EH (cell line): ENCODE data around the gene MLXIP.

Experiments used
- DNase-seq: peaks from one replicate; pipeline ENCODE4 v3.0.0-alpha.2; 2015; ENCODE audit warnings: low read depth

The MLXIP gene

DNA sequence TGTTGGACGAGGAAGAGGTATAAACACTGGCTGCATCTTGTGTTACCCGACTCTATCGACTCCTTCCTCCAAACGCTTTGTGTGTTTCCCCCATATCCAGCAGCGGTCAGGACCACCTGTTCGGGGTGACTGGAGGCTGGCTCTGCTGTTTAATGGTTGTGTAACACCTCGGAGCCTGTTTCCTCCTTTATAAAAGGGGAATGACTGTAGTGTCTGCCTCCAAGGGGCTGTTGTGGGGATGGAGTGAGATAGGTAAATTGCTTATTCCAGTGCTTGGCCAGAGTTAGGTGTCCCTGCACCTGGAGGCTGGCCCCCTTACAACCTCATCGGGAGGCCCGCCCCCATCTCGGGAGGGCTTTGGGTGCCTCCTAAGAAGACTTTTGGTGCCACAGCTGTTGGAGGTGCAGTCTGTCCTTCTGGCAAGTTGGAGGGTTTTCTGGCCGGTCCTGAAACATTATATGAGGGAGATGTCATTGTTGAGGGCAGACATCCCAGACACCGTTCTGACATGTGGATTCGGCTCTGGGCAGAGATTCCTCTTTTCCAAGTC, 1.1 kb downstream of the MLXIP start:
- DNase-seq = peak; percentile 38

DNA sequence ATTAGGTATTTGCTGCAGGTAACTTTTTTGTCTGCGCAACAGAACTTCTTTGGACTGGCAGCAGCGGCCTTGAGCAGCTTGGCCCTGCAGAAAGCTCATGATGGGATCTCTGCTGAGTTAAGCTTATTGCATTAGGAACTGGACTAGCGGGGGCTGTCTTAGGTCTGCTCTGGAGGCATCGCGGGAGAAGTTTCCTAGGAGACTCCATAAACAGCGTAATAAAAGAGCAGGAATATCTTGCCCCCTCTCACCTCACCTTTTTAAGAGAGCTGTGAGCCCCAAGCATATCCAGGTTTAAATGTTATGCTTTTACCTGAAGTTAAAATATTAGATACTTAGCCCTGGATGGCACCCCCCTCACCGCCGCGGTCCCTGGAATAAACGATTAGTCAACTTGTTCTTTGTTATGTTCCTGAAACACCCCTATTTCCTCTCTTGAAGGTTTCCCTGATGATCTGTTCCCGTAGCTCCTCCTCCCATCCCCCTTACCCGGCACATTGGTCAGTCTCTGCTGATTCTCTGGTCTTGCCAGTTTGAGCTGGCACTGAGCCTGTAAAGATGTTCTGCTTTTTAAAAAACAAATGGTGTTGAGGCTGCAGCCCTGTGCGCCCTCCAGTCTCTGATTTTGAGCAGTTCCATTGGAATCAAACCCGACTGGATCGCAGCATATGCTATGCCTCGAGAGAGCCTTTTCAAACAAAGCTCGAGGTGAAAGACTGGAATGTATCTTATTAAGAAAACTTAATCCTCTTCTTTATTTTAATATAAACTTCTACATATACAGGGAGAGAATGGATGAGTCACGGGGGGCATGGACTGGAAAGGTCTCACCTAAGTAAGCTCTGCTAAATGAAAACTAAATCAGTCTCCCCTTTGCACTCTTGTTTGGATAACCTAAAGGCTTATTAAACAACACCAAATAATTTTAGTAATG, 1.9 kb downstream of the MLXIP start:
- DNase-seq = peak; percentile 86

DNA sequence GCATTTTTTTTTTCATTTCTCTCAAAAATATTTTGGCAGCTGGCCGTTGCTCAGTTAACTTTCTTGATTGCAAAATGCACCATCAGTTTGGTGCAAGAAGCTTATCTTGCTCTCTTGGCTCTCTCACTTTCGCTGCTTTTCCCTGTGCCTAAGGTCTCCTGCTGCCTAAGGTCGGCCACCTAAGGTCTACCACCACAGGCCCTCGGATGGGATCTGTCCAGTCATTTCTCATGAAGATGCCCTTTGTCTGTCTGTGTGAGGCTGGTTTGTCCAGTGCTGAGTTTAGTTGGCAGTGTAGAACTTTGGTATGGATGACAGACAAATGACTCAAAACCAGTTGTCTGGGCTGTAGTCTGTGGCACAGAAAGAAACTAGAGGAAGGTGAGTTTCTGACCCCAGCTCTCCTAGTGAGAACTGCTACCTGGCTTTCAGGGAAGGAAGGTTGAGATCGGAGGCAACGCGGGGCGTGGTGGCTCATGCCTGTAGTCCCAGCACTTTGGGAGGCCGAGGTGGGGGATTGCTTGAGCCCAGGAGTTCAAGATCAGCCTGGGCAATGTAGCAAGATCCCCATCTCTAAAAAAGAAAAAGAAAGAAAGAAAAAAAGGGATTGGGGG, 2.6 kb downstream of the MLXIP start:
- peak; percentile 67 for DNase-seq

DNA sequence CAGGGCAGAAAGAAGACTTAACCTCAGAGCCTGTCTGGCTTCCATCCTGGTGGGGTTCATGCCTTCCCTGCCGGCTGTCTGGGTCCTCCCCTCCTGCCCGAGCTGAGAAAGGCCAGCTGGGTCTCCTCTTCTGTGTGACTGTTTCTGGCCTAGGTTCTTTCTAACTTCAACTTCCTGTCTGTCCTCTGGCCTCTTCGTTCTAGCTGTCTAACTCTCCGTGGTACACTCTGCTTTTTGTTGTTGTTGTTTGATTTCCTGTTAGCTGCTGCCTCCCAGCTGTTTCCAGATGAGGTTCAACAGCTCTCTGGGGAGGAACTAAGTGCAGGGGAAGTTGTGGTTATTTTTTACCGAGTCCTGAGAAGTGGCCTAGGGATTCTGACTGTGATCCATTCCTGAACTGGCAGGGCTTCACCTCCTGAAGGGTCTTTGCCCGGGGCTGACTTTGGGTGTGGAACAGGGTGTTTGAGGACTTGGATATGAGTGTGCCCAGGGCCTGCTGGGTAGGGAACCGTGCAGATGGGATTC, 3.2 kb downstream of the MLXIP start:
- peak; percentile 70 for DNase-seq

DNA sequence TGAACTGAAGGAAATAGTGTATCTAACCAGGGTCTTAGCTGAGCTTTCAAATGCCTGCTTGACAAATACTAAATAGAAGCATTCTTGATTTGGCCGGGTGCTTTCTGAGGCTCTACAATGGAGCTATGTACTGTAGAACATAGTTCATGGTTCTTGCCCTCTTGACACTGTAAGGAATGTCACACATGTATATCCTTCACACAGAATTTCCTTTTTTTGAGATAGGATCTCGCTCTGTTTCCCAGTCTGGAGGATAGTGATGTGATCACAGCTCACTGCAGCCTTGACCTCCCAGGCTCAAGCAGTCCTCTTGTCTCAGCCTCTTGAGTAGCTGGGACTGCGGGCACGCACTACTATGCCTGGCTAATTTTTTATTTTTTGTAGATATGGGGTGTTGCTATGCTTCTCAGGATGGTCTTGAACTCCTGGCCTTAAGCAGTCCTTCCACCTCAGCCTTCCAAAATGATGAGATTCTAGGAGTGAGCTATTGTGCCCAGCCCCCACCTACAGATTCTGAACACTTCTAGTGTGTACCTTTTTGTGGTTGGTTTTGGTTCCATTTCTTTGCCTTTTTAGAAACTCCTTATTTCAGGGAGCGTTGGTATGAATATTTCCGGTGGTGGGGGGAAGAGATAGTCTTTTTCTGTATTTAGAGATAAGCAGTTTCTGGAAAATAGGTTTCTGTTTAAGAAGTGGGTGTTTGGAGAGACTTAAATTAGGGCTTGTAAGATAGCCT, 4.2 kb downstream of the MLXIP start:
- no peak for DNase-seq

DNA sequence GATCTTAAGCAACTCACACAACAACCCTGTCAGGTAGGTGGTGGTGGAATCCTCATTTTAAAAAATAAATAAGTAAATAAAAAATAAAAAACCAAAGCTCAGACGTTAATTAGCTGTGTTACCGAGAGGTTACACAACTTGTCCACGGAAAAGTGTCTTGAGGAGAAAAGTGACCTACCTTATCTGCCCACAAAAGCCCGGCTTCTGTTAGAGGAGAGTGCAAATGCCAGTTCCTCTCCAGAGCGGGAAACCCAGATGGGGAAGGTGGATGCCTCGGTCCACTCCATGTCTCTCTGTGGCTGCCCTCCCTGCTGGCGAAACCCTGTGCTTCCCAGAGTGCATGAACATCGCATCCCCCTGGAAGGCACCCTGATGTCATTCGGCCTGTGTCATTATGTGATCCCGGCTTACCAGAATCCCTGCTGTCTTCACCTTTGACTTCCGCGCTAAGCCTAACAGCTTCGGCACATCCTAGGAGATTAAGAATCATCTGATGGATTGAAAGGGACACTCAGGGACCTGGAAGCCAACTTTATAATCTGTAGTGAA, 6.4 kb downstream of the MLXIP start:
- DNase-seq = no peak

DNA sequence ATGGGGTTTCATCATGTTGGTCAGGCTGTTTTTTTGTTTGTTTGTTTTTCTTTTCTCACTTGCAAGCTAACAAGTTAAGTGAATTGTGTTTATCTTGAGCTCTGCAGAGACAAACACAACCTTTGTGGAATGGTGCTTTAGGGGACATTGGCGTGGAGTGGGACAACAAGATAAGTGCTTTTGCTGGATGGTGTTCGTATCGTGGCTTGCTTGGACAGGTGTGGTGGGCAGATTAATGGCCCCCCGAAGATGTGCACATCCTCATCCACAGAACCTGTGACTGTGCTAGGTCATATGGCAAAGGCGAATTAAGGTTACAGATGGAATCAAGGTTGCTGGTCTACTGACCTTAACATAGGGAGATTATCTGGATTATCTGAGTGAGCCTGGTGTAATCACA, 7.0 kb downstream of the MLXIP start:
- DNase-seq = no peak

DNA sequence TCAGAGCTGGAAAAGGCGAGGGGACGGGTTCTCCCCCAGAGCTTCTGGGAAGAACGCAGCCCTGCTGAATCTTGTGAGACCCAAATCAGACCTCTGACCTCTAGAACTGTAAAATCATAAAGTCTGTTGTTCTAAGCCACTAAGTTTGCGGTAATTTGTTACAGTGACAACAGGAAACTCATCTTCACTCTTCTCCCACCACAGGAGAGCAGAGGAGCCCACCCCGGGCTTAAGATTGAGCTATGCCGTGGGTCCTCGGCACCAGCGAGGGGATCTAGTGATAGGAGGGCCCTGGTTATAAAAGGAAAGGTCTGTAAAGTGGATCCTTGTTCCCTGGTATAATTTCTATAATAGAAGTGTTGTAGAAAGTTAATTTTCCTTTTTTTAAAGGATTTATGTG, 7.6 kb downstream of the MLXIP start:
- DNase-seq = no peak

DNA sequence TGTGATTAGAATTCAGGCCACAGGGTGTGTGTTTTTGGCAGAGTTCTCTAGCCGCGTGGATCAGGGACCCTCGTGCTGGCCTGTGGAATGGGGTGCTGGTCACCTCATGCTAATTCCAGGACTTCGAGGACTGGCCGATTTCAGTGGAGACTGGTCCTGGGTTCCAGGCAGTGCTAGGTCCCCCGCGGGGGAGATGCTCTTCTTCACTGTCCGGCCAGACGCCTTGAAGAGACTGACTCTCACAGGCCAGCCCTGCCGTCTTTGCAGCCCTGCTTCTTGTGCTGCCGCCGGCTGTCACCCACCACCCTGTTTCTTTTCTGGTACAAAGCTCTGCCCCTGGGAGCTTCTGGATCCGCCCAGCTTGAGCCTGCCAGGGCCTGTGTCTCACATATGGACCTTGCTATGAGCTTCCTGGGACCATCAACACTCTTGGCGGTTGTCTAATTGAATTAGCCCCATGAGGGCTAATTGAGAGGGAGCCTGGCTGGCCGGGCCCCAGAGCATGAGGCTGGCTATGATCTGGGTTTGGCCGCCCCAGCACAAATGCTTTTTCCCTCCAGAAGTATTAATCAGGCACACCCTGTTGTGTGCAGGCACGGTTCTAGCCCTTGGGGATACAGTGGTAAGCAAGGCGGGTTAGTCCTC, 8.2 kb downstream of the MLXIP start:
- DNase-seq = no peak

DNA sequence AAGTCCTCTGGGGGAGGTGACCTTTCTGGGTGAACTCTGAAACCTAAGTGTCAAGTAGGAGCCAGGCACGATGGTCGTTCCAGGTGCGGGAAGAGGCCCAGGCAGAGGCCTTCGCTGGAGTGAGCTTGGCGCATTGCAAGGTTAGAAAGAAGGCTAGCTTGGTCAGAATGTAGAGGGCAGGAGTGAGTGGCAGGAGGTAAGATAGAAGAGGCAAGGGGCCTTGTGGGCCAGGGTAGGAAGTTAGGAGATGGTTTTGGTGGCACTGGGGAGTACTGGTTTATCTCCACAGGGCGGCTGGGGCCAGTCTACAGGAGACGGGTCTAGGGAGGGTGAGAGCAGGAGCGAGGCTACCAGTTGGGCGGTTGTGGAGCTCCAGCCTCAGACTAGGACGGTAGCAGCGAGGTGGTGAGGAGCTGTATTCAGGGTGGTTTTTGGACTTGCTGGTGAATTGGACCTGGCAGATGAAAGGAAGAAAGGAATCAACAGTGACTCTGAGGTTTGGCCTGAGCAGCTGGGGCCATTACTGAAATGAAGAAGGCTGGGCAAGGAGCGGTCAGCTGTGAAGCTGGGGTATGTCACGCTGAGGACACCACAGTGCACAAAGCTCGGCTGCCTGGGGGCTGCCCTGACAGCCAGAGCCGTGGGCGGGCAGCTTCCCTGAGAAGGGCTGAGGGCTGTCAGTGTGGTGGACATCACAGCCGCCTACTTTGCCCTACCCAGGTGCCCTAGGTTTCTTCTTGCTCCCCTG, 9.0 kb downstream of the MLXIP start:
- no peak for DNase-seq

DNA sequence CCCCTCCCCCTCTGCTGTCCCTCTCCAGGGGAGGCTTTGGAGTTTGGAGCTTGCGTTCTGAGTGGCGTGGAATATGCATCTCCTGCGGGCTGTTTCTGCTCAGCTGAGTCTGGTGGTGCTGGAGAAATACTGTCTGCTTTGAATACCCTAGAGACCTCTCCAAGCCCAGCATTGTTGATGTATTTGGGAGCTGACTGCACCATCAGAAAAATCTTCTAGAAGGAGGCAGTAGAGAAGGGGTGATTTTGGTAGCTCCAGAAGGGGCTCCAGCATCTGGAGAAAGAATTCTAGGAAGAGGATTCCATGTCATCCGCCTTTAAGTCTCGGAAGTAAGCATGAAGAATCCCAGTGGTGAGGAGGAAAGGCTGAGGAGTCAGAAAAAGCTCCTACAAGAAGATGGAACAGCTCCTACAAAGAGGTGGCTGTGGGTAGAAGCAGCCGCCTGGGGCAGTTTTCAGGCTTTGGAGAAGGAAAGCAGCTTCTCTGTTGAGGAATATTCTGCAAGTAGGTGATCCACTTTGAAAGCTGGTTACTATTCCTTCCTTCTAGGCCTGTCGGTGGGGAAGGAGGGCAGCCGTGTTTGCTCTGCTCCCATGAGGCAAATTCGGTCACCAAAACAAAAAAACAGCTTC, 9.7 kb downstream of the MLXIP start:
- no peak for DNase-seq

DNA sequence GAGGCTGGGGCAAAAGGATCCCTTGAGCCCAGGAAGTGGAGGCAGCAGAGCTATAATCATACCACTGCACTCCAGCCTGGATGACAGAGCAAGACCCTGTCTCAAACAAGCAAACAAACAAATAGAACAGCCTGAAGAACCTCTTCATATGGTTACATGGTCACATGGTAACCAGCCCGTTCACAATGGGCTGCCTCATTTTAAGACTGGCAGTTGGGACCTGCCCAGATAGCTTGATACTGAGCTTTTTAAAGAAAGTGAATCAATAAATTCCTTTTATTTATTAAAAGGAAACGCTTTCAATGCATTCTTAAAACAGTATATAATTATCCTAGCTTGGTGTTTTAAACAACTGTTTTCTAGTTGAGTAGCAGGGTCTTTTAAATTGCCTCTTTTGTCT, 10.5 kb downstream of the MLXIP start:
- no peak for DNase-seq

DNA sequence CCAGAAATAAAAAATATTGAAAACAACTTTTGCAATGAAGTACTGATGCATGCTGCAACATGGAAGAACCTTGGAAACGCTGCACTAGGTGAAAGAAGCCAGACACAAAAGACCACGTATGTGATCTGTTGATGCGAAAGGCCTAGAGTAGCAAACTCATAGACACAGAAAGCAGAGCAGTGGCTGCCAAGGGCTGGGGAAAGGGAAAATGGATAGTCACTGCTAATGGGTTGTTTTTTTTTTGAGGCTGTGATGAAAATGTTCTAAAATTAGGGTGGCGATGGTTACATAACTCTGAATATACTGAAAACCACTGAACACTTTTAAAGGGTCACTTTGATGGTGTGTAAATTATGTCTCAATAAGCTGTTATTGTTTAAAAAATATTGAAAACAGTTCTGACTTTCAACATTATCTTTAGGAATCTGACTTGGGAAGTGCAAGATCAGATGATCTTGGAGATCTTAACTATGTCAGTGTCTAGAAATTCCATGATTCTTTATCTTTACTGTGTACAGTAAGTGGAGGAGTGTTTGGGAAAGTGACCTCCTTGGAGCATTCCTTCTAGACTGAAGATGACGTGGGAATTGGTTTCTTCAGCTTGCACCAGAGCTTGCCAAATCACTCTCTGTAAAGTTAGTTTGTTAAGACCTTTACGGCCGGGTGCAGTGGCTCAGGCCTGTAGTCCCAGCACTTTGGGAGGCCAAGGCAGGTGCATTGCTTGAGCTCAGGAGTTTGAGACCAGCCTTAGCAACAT, 12.4 kb downstream of the MLXIP start:
- peak; percentile 97 for DNase-seq

DNA sequence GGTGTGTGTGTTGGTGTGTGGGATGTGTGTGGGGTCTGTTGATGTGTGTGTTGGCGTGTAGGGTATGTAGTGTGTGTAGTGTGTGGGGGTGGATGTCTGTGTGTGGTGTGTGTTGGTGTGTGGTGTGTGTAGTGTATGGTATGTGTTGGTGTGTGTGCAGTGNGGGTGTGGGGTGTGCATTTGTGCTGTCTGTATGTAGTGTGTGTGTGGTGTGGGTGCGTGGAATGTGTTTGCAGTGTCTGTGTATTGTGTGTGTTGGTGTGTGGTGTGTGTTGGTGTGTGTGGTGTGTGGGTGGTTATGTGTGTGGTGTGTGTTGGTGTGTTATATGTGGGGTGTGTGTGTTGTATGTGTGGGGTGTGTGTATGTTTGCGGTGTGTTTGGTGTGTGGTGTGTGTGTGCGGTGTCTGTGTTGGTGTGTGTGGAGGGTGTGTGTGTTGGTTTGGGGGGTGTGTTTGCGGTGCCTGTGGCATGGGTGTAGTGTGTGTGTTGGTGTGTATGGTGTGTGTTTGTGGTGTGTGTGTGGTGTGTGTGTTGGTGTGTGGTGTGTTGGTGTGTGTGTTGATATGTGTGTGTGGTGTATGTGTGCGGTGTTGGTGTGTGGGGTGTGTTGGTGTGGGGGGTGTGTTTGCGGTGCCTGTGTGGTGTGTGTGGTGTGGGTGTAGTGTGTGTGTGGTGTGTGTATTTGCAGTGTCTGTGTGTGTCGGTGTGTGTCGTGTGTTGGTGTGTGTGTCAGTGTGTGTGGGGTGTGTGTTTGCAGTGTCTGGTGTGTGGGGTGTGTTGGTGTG, 14.7 kb downstream of the MLXIP start:
- no peak for DNase-seq

DNA sequence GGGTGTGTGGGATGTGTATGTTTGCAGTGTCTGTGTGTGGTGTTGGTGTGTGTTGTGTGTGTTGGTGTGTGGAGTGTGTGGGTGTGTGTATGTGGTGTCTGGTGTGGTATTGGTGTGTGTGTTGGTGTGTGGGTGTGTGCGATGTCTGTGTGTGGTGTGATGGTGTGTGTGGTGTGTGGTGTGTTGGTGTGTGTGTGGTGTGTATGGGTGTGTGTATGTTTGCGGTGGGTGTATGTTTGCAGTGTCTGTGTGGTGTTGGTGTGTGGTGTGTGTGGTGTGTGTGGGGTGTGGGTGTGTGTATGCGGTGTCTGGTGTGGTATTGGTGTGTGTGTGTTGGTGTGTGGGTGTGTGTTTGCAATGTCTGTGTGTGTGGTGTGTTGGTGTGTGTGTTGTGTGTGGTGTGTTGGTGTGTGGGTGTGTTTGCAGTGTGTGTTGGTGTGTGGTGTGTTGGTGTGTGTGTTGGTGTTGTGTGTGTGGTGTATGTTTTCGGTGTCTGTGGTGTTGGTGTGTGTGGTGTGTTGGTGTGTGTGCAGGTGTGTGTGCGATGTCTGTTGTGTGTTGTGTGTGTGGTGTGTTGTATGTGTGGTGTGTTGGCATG, 15.7 kb downstream of the MLXIP start:
- DNase-seq = no peak

DNA sequence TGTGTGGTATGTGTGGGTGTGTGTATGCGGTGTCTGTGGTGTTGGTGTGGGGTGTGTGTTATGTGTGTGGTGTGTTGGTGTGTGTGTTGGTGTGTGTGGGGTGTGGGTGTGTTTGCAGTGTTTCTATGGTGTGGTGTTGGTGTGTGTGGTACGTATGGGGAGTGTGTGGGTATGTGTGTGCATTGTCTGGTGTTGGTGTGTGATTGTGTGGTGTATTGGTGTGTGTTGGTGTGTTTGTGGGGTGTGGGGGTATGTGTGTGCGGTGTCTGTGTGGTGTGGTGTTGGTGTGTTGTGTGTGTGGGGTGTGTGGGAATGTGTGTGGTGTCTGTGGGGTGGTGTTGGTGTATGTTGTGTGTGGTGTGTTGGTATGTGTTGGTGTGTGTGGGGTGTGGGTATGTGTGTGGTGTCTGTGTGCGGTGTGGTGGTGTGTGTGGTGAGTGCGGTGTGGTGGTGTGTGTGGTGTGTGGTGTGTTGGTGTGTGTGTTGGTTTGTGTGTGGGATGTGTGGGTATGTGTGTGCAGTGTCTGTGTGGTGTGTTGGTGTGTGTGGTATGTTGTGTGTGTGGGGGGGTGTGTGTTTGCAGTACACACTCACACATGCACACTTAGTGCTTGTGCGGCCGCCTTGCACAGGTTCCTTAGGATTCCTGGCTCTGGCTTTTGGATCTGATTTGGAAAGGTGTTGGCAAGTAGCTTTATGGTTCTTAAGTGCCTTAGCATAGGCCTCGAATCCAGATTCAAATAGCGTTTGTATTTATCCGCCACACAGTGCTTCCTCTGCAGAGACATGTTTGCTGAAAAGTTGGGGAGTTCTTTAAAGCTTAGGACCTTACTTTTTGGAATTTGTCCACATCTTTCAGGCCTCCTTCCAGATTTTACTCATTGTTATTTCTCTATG, 16.4 kb downstream of the MLXIP start:
- DNase-seq = no peak

DNA sequence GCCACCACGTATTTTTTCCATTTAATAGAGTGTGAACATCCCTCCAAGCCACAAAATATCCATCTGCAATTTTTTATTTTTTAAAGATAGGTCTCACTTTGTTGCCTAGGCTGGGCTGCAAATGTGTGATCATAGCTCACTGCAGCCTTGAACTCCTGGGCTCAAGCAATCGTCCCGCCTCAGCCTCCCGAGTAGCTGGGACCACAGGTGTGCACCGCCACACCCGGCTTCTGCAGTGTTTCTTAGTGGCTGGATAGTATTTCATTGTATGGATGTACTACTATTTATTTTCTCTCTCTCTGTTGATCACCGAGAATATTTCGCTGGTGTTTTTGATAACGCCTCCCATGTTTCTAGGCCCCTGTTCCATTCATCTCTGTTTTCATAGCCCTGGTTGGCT, 17.5 kb downstream of the MLXIP start:
- no peak for DNase-seq
